Lower leg skin (tissue), 3 donors: ENCODE results near the gene TTC38.

Source experiments
- CTCF ChIP-seq, 3 donors: fragments of 450-650 bp; IDR thresholded peaks; one replicate each; pipeline ENCODE4 v1.5.1; 2016; ENCODE audit warnings: antibody characterized with exemption in 3 of 3, mild to moderate bottlenecking in 3 of 3, moderate library complexity in 2 of 3
- POLR2A ChIP-seq, 2 donors: fragments of 450-650 bp; IDR thresholded peaks; one replicate each; pipeline ENCODE4 v1.6.1; 2016 to 2017; ENCODE audit warnings: antibody characterized with exemption in 2 of 2, mild to moderate bottlenecking in 1 of 2, moderate library complexity in 1 of 2

- TF ChIP-seq CTCF (IDR thresholded peaks at IDR 0.05) (no peak), POLR2A (IDR thresholded peaks at IDR 0.05) (no peak)
These were observed 41.8 kb downstream of the TTC38 start for GRCh38 chr22:46309526-46310085.
